Measurements from ENCODE around the gene NRG3. TPM values are rescaled to one million over a fixed set of nuclear protein-coding genes. Genes with fewer than 3 reads are reported as not detected.

Gene NRG3
- total RNA-seq, 2 donors from 2014 or later: 1.7 to 2.3 TPM

- no peaks in the 10 kb centered on the region for H3K4me1 Mint-ChIP-seq
- DNase-seq: no peak
- H3K27ac Mint-ChIP-seq: no peak overlapping the region
- H3K9me3 ChIP-seq (ENCODE audit: control insufficient read depth, low read length): peaks cover 18% of the 10 kb centered on the region
- H3K9ac ChIP-seq (ENCODE audit: extremely low read depth, low read length, poor library complexity, severe bottlenecking): no peak overlapping the region
- H3K4me3 Mint-ChIP-seq: no peak overlapping the region
- TF ChIP-seq, protein P1, sequence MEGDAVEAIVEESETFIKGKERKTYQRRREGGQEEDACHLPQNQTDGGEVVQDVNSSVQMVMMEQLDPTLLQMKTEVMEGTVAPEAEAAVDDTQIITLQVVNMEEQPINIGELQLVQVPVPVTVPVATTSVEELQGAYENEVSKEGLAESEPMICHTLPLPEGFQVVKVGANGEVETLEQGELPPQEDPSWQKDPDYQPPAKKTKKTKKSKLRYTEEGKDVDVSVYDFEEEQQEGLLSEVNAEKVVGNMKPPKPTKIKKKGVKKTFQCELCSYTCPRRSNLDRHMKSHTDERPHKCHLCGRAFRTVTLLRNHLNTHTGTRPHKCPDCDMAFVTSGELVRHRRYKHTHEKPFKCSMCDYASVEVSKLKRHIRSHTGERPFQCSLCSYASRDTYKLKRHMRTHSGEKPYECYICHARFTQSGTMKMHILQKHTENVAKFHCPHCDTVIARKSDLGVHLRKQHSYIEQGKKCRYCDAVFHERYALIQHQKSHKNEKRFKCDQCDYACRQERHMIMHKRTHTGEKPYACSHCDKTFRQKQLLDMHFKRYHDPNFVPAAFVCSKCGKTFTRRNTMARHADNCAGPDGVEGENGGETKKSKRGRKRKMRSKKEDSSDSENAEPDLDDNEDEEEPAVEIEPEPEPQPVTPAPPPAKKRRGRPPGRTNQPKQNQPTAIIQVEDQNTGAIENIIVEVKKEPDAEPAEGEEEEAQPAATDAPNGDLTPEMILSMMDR (conservative IDR thresholded peaks at IDR 0.05): no peak
- H3K4me3 ChIP-seq (ENCODE audit: low read length): no peak overlapping the region
- peaks cover 21% of the 10 kb centered on the region for H3K9me3 Mint-ChIP-seq
- H3K36me3 ChIP-seq (ENCODE audit: control insufficient read depth, insufficient read depth, low read length): no peaks in the 10 kb centered on the region
- H3K27me3 Mint-ChIP-seq (ENCODE audit: insufficient read depth): no peaks in the 10 kb centered on the region
- H3K27me3 ChIP-seq (ENCODE audit: control insufficient read depth, insufficient read depth, low read length, poor library complexity, severe bottlenecking): no peaks in the 10 kb centered on the region
- 88 to 94% methylated on average over 2 of the region's 2 CpGs for WGBS, 2 experiments (ENCODE audit: insufficient coverage in 1 of 2, insufficient read length in 1 of 2)
- peaks cover 4% of the 10 kb centered on the region for H3K36me3 Mint-ChIP-seq (ENCODE audit: low read depth)
- no peak overlapping the region for H3K27ac ChIP-seq (ENCODE audit: low read depth, low read length)
- no peaks in the 10 kb centered on the region for H3K4me1 ChIP-seq (ENCODE audit: control insufficient read depth, insufficient read depth, low read length)
Measured at GRCh38 chr10:82922755-82923154, 1047.8 kb downstream of the NRG3 start.

DNA sequence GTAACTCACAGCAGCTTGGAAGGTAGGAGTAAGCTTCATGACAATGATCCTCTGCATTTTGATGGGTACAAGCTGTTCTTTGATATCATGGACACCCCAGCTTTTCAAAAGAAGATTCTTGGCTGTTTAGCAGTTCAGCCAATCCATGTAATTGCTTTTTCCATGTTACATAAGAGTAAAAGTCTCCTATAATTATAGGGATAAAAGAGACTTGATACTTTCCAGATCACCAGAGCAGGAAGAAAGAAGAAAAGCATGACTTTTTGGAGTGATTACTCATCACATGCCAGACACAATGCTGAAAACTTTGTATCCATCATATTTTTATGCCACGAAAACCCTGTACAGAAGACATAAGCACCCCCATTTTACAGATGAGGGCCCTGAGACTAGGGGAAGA is 1049.7 kb downstream of the NRG3 start:
- peaks cover 4% of the 10 kb centered on the region for H3K36me3 Mint-ChIP-seq (ENCODE audit: low read depth)
- 80 to 82% methylated on average over 1 of the region's 1 CpG for WGBS, 2 experiments (ENCODE audit: insufficient coverage in 1 of 2, insufficient read length in 1 of 2)
- H3K4me3 Mint-ChIP-seq: no peak overlapping the region
- Histone ChIP-seq H3K4me1 (ENCODE audit: control insufficient read depth, insufficient read depth, low read length) (no peaks in the 10 kb centered on the region), H3K4me3 (ENCODE audit: low read length) (no peak overlapping the region), H3K9ac (ENCODE audit: extremely low read depth, low read length, poor library complexity, severe bottlenecking) (no peak overlapping the region), H3K9me3 (ENCODE audit: control insufficient read depth, low read length) (peaks cover 18% of the 10 kb centered on the region), H3K27me3 (ENCODE audit: control insufficient read depth, insufficient read depth, low read length, poor library complexity, severe bottlenecking) (no peaks in the 10 kb centered on the region), H3K27ac (ENCODE audit: low read depth, low read length) (no peak overlapping the region), H3K36me3 (ENCODE audit: control insufficient read depth, insufficient read depth, low read length) (no peaks in the 10 kb centered on the region)
- peaks cover 22% of the 10 kb centered on the region for H3K9me3 Mint-ChIP-seq
- DNase-seq: no peak
- no peaks in the 10 kb centered on the region for H3K4me1 Mint-ChIP-seq
- TF ChIP-seq, protein P1 (conservative IDR thresholded peaks at IDR 0.05): no peak
- H3K27ac Mint-ChIP-seq: no peak overlapping the region
- no peaks in the 10 kb centered on the region for H3K27me3 Mint-ChIP-seq (ENCODE audit: insufficient read depth)

DNA sequence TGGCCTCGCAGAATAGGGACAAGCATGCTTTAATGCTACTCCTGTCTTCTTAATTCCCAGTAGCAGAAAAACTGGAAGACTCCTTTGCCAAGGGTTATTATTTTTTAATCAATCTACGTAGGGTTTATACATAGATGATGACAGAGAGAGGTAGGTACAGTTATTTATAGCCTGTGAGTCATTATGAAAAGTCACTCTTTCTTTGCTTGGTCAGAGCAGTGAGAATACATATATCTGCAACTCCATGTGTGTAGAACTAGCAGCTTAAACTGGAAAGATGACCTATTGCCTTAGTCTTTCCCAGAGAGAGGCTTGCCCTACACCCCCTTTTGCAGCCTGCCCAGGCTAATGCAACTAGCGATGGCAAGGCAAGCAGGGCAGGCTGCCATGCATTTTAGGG is 1050.6 kb downstream of the NRG3 start:
- Histone ChIP-seq H3K27me3 (ENCODE audit: control insufficient read depth, insufficient read depth, low read length, poor library complexity, severe bottlenecking) (no peaks in the 10 kb centered on the region), H3K4me3 (ENCODE audit: low read length) (no peak overlapping the region), H3K4me1 (ENCODE audit: control insufficient read depth, insufficient read depth, low read length) (no peaks in the 10 kb centered on the region), H3K27ac (ENCODE audit: low read depth, low read length) (no peak overlapping the region), H3K36me3 (ENCODE audit: control insufficient read depth, insufficient read depth, low read length) (no peaks in the 10 kb centered on the region), H3K9me3 (ENCODE audit: control insufficient read depth, low read length) (peaks cover 14% of the 10 kb centered on the region), H3K9ac (ENCODE audit: extremely low read depth, low read length, poor library complexity, severe bottlenecking) (no peak overlapping the region)
- no peaks in the 10 kb centered on the region for H3K4me1 Mint-ChIP-seq
- H3K27ac Mint-ChIP-seq: no peak overlapping the region
- H3K36me3 Mint-ChIP-seq (ENCODE audit: low read depth): peaks cover 4% of the 10 kb centered on the region
- TF ChIP-seq, protein P1 (conservative IDR thresholded peaks at IDR 0.05): no peak
- peaks cover 15% of the 10 kb centered on the region for H3K9me3 Mint-ChIP-seq
- no peak overlapping the region for H3K4me3 Mint-ChIP-seq
- no peak for DNase-seq
- 91 to 100% methylated on average over 2 to 3 of the region's 3 CpGs for WGBS, 2 experiments (ENCODE audit: insufficient coverage in 1 of 2, insufficient read length in 1 of 2)
- H3K27me3 Mint-ChIP-seq (ENCODE audit: insufficient read depth): no peaks in the 10 kb centered on the region

Measured in endodermal cell (in vitro differentiated cells).